HG02973 (cell line): ENCODE data around the gene CTAG2.
"Not testable (repeated sequence)": the region's sequence is repeated elsewhere in the genome, so short reads cannot be mapped to it uniquely, and the experiment has no call there.

Experiments used
- ATAC-seq: cut with Tn5 transposase; IDR thresholded peaks from one replicate; pipeline ENCODE4 v1.9.1; 2021; ENCODE audit warnings: moderate library complexity; ENCODE audit not compliant: unreplicated experiment

Gene CTAG2

GRCh38 chrX:154649503-154650220 lies 3.7 kb downstream of the CTAG2 start:
- ATAC-seq: no peak

DNA sequence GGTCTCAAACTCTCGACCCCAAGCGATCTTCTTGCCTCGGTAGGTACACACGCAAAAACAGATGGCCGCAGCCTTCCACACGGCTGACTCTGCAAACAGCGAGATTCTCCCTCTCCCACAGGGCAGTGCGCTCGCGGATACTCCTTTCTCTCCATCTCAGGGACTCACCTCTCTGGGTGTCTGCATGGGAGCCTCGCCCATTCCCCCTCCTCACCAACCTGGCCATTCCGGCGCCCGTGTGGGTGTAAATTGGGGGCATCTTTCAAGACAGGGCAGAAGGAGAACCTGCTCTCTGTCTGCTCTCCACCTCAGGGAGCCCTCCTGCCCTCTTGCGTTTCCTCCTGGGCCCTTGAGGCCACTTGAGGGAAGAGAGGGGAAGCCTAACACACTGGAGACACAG lies 4.4 kb downstream of the CTAG2 start:
- ATAC-seq: no peak

GRCh38 chrX:154645745-154646378 lies 7.5 kb downstream of the CTAG2 start:
- not testable (repeated sequence) for ATAC-seq

- not testable (repeated sequence) for ATAC-seq
Measured at GRCh38 chrX:154643708-154644107, 9.7 kb downstream of the CTAG2 start.

GRCh38 chrX:154641740-154642139 lies 11.6 kb downstream of the CTAG2 start:
- not testable (repeated sequence) for ATAC-seq

DNA sequence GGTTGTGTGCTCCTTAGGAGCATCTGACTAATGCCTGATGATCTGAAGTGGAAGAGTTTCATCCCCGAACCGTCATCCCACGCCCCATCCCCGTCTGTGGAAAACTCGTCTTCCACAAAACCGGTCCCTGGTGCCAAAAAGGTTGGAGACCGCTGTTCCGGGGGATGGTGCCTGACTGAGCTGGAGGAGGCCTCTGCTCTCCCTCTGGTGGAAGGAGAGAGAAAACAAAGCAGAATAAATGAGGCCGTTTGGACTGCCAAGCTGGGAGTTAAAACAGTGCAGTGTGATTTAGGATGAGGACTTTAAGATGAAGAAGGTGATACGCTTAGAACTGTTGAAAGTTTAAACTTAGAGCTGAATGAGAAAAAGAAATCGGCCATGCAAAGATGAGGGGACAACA lies 19.7 kb downstream of the CTAG2 start:
- not testable (repeated sequence) for ATAC-seq

GRCh38 chrX:154630949-154631348 lies 22.4 kb downstream of the CTAG2 start:
- not testable (repeated sequence) for ATAC-seq

DNA sequence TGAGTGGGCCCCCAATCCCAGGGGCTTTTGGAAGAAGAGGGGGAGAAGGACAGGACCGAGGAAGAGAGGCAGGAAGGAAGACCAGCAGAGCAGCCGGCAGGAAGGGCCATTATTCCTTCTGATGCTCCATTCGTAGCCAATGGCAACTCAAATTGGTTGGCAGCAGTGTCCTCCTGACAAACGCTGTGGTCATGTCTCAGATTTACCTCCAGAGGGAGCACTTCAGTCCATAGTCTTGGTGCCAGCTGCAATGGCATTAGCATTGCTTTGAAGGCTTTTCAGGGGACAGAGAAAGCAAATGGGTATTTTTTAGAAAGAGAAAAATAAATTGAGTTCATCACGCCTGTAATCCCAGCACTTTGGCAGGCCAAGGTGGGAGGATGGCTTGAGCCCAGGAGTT lies 24.4 kb downstream of the CTAG2 start:
- not testable (repeated sequence) for ATAC-seq

GRCh38 chrX:154620767-154621414 lies 32.5 kb downstream of the CTAG2 start:
- ATAC-seq: not testable (repeated sequence)

DNA sequence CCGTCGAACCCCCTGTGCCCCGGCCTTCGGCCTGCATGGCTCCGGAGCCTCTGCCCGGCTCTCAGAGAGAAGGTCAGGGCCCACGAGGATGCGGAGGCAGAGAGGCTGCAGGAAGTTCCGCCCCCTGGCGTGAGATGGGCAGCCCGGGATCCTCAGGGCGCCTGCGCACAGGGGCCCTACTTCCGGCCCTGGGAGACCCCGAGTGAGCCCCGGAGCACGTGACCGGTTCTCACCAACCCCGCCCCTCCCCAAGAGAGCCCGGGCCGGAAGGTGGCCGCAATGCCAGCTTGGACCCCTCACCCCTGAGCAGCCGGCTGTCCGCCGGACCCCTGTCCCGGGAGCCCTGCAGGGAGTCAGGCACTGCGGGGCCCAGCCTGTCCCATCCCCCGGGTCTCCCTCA lies 34.2 kb downstream of the CTAG2 start, which contains the start of gene CTAG1B:
TSS of gene CTAG1B (minus strand) at position 101 of the 400 bp plus-strand sequence. CDS start at position 37, 64 bp downstream.
- not testable (repeated sequence) for ATAC-seq

GRCh38 chrX:154613586-154613985 lies 39.8 kb downstream of the CTAG2 start:
- not testable (repeated sequence) for ATAC-seq

DNA sequence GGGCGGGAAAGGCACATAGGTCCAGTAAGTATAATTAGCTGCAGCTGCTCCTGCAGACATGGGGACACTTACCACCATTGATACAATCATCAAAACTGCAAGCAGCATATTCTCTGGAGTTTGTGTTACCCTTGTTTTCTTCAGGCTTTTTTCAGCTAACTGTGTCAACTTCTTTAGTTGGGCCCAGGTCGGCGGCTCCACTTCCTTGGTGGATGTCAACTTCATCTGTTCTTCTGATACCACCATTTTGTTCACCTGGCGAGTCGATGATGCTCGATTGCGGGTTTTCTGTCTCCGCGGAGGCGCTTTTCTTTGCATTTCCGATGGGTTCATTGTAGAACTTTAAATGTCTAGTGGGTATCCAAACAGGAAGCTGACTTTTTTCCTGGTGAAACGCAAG lies 42.2 kb downstream of the CTAG2 start:
- ATAC-seq: not testable (repeated sequence)

- not testable (repeated sequence) for ATAC-seq
Measured at GRCh38 chrX:154608823-154609222, 44.6 kb downstream of the CTAG2 start.

DNA sequence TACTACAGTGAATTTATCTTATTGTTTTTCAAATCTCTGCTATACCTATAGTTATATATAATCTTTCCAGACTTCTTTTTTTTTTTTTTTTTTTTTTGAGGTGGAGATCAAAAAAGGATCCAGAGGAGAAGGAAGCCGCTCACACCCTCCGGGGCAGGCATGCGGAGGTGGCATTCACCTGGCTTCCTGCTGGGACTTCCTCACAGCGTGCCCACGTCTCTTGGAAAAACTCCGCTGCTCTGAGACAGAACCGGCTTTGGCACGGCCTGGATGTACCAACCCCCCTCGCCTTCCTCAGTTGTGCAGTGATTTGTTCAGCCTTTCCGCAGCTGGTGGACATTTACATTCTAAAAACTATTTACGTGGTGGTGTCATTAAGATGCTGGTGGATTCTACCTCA lies 45.4 kb downstream of the CTAG2 start:
- ATAC-seq: not testable (repeated sequence)

DNA sequence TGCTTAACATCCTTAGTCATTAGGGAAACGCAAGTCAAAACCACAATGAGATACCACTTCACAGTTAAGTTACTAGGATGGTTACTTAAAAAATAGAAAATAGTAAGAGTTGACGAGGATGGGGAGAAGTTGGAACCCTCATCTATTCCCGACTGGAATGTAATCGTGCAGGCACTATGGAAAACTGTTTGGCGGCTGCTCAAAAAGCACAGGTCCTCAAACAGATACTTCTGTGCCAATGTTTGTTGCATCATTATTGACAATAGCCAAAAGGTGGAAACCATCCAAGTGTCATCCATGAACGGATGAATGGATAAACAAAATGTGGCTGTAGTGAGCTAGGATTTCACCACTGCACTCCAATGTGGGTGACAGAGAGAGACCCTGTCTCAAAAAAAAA lies 46.0 kb downstream of the CTAG2 start:
- no peak for ATAC-seq

- no peak for ATAC-seq
Measured at GRCh38 chrX:154605566-154605965, 47.8 kb downstream of the CTAG2 start.

- no peak for ATAC-seq
Measured at GRCh38 chrX:154603438-154604430, 49.6 kb downstream of the CTAG2 start.

DNA sequence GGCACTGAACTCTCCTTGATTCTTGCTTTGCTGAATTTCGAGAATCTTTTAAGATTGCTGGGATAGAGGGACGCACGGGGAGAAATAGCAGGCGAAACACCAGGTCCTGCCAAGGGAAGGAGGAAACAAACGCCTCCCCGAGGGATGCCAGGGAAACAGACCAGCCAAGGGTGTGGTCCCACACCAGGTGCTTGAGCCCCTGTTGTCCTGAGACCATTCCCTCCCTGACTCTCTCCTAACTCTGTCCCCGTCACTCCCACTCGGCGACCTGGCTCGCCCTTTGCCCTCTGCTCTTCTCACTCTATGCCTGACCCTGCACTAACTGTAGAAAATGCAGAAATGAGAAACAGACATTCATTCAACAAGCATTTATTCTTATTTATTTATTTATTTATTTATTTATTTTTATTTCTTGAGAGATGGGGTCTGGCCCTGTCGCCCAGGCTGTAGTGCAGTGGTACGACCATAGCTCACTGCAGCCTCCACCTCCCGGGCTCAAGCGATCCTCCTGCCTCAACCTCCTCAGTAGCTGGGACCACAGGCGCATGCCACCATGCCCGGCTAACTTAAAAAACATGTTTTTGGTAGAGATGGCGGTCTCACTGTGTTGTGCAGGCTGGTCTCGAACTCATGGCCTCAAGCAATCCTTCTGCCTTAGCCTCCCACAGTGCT lies 50.5 kb downstream of the CTAG2 start:
- ATAC-seq: no peak

GRCh38 chrX:154602226-154602625 lies 51.2 kb downstream of the CTAG2 start:
- ATAC-seq: no peak
